ENCODE data around the gene ASPHD1.
A peak's percentile ranks its signal among the peaks of the same experiment; 100 is the strongest.
"Not testable (repeated sequence)": the region's sequence is repeated elsewhere in the genome, so short reads cannot be mapped to it uniquely, and the experiment has no call there.

The ASPHD1 gene

GRCh38 chr16:29900102-29900887 is at the start of gene ASPHD1:
Gene ASPHD1 (plus strand): TSS chr16:29900488. CDS start chr16:29900972, 484 bp downstream.
- DNase-seq (ENCODE audit: low spot score): peak; percentile 67

- no peak for DNase-seq (ENCODE audit: low spot score)
These were observed 49.3 kb upstream of the ASPHD1 start for GRCh38 chr16:29850998-29851397.

GRCh38 chr16:29852654-29853053 is 47.6 kb upstream of the ASPHD1 start:
- DNase-seq (ENCODE audit: low spot score): no peak

- no peak for DNase-seq (ENCODE audit: low spot score)
These were observed 45.7 kb upstream of the ASPHD1 start for GRCh38 chr16:29854520-29855100.

GRCh38 chr16:29857133-29857760 is 43.0 kb upstream of the ASPHD1 start:
- DNase-seq (ENCODE audit: low spot score): no peak

GRCh38 chr16:29858149-29858849 is 42.0 kb upstream of the ASPHD1 start:
- DNase-seq (ENCODE audit: low spot score): no peak

GRCh38 chr16:29858974-29859373 is 41.3 kb upstream of the ASPHD1 start:
- DNase-seq (ENCODE audit: low spot score): no peak

GRCh38 chr16:29860218-29860617 is 40.1 kb upstream of the ASPHD1 start:
- no peak for DNase-seq (ENCODE audit: low spot score)

- peak; percentile 30 for DNase-seq (ENCODE audit: low spot score)
These were observed 37.9 kb upstream of the ASPHD1 start for GRCh38 chr16:29862383-29862883.

GRCh38 chr16:29862884-29863668 is 37.2 kb upstream of the ASPHD1 start, which contains the start of gene CDIPT:
Gene CDIPT (minus strand): TSS chr16:29863226. CDS start chr16:29862857, 369 bp downstream.
- peak; percentile 98 for DNase-seq (ENCODE audit: low spot score)

- no peak for DNase-seq (ENCODE audit: low spot score)
These were observed 36.7 kb upstream of the ASPHD1 start for GRCh38 chr16:29863669-29863984.

- DNase-seq (ENCODE audit: low spot score): no peak
These were observed 36.1 kb upstream of the ASPHD1 start for GRCh38 chr16:29864205-29864604.

GRCh38 chr16:29868396-29869009 is 31.8 kb upstream of the ASPHD1 start:
- DNase-seq (ENCODE audit: low spot score): no peak

- DNase-seq (ENCODE audit: low spot score): not testable (repeated sequence)
These were observed 31.2 kb upstream of the ASPHD1 start for GRCh38 chr16:29869067-29869466.

GRCh38 chr16:29871822-29872546 is 28.3 kb upstream of the ASPHD1 start:
- no peak for DNase-seq (ENCODE audit: low spot score)

GRCh38 chr16:29873319-29873718 is 27.0 kb upstream of the ASPHD1 start:
- no peak for DNase-seq (ENCODE audit: low spot score)

- DNase-seq (ENCODE audit: low spot score): no peak
These were observed 25.1 kb upstream of the ASPHD1 start for GRCh38 chr16:29875206-29875605.

- no peak for DNase-seq (ENCODE audit: low spot score)
These were observed 24.1 kb upstream of the ASPHD1 start for GRCh38 chr16:29876217-29876593.

GRCh38 chr16:29876594-29877249 is 23.6 kb upstream of the ASPHD1 start:
- no peak for DNase-seq (ENCODE audit: low spot score)
